ENCODE results near the gene RIPPLY3.

The RIPPLY3 gene

DNA sequence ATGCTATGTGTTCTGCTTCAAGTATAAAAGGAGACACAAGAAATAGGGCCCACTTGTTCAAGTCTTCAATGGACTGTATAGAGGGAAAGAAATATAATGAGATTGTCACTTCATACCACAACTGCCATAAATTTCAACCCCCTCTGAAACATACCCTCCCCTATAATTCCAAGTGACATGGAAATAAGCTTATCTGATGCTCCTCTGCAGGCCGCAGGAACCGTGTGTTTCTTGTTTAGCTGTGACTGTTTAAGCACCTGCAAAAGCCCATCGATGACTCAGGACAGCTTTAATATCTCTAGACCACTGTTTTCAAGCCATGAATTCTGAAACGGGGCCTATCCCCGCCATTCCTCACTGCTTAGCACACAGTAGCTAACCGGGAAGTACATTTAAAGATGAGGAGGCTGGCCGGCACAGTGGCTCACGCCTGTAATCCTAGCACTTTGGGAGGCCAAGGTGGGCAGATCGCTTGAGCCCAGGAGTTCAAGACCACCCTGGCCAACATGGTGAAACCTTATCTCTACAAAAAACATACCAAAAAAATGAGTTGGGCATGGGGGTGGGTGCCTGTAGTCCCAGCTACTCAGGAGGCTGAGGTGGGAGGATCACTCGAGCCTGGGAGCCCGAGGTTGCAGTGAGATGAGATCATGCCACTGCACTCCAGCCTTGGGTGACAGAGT is 44.3 kb upstream of the RIPPLY3 start:
- no peak for TF ChIP-seq BACH2 (CRISPR knock-in tag; IDR thresholded peaks at IDR 0.05; ENCODE audit: borderline replicate concordance)
- TF ChIP-seq ZFP3 (CRISPR knock-in tag; IDR thresholded peaks at IDR 0.05), result no peak
- no peak for TF ChIP-seq GLIS3 (CRISPR knock-in tag; IDR thresholded peaks at IDR 0.05)
- TF ChIP-seq OSR1 (CRISPR knock-in tag; IDR thresholded peaks at IDR 0.05), result no peak
- no peak for TF ChIP-seq RARB (CRISPR knock-in tag; IDR thresholded peaks at IDR 0.05)
- no peak for TF ChIP-seq SNAI2 (CRISPR knock-in tag; IDR thresholded peaks at IDR 0.05)
- no peak for ATAC-seq

- TF ChIP-seq CSDC2 (CRISPR knock-in tag; IDR thresholded peaks at IDR 0.05) (no peak), ISL1 (CRISPR knock-in tag; IDR thresholded peaks at IDR 0.05) (no peak), ARNTL (CRISPR knock-in tag; IDR thresholded peaks at IDR 0.05; ENCODE audit: borderline replicate concordance, low read depth) (no peak), ZNF565 (CRISPR knock-in tag; conservative IDR thresholded peaks at IDR 0.05; ENCODE audit: low read depth) (no peak), PPARA (CRISPR knock-in tag; IDR thresholded peaks at IDR 0.05; ENCODE audit: borderline replicate concordance) (no peak), TOX (CRISPR knock-in tag; IDR thresholded peaks at IDR 0.05; ENCODE audit: borderline replicate concordance) (no peak), TCF4 (CRISPR knock-in tag; IDR thresholded peaks at IDR 0.05; ENCODE audit: borderline replicate concordance) (no peak)
- TF ChIP-seq, protein P1, sequence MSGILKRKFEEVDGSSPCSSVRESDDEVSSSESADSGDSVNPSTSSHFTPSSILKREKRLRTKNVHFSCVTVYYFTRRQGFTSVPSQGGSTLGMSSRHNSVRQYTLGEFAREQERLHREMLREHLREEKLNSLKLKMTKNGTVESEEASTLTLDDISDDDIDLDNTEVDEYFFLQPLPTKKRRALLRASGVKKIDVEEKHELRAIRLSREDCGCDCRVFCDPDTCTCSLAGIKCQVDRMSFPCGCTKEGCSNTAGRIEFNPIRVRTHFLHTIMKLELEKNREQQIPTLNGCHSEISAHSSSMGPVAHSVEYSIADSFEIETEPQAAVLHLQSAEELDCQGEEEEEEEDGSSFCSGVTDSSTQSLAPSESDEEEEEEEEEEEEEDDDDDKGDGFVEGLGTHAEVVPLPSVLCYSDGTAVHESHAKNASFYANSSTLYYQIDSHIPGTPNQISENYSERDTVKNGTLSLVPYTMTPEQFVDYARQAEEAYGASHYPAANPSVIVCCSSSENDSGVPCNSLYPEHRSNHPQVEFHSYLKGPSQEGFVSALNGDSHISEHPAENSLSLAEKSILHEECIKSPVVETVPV (CRISPR knock-in tag; IDR thresholded peaks at IDR 0.05), result no peak
- no peak for ATAC-seq
Measured at GRCh38 chr21:36964398-36964797, 42.1 kb upstream of the RIPPLY3 start.

DNA sequence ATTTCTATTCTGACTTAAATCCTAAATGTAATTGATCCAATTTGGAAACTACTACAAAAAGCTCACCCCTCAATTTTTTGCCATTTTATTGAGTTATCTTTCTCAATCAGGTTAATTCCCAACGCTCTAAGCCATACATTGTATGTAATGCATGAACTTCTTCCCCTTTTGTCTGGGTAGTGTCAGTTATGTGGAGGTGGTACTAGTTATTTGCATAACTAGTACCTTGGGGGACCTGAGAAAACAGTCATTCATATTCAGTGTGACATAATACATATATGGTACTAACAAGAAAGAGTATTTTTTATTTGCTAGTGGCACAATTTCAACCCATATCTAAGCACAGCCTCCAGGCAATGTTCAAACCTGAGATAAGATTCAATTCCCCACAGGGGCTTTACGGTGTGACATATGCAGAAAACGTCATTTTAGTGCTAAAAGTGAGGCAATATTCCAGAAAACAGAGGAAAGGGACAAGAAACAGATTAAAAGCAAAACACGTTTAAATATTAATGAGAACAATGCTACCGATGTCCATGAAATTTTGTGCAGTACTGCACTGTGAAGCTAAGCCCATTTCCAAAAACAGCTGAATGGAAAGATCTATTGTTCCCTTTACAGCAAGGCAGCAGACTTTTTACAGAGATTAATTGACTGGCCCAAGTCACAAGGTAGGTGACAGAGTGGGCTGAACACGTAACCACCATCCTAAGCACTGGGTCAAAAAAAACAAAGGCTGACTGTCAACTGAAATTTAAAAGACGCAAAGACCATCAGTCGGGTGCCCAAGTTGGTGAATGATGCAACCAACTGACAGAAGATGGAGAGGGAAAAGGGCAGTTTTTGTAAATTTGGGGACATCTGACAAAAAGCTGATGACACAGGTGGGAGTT is 41.4 kb upstream of the RIPPLY3 start:
- TF ChIP-seq ZNF8 (CRISPR knock-in tag; IDR thresholded peaks at IDR 0.05) (no peak), TCF4 (CRISPR knock-in tag; IDR thresholded peaks at IDR 0.05; ENCODE audit: borderline replicate concordance) (no peak), OSR1 (CRISPR knock-in tag; IDR thresholded peaks at IDR 0.05) (no peak), ESRRG (CRISPR knock-in tag; IDR thresholded peaks at IDR 0.05) (no peak), PPARA (CRISPR knock-in tag; IDR thresholded peaks at IDR 0.05; ENCODE audit: borderline replicate concordance) (no peak), PATZ1 (CRISPR knock-in tag; IDR thresholded peaks at IDR 0.05; ENCODE audit: borderline replicate concordance) (no peak), ZC3H10 (CRISPR knock-in tag; IDR thresholded peaks at IDR 0.05) (no peak), CREB5 (CRISPR knock-in tag; IDR thresholded peaks at IDR 0.05; ENCODE audit: low read depth) (no peak), ZFP30 (CRISPR knock-in tag; IDR thresholded peaks at IDR 0.05) (no peak), SNAI2 (CRISPR knock-in tag; IDR thresholded peaks at IDR 0.05) (no peak), ZNF565 (CRISPR knock-in tag; conservative IDR thresholded peaks at IDR 0.05; ENCODE audit: low read depth) (no peak), ISL1 (CRISPR knock-in tag; IDR thresholded peaks at IDR 0.05) (no peak)
- TF ChIP-seq, protein P1 (CRISPR knock-in tag; IDR thresholded peaks at IDR 0.05), result no peak
- ATAC-seq, result no peak

DNA sequence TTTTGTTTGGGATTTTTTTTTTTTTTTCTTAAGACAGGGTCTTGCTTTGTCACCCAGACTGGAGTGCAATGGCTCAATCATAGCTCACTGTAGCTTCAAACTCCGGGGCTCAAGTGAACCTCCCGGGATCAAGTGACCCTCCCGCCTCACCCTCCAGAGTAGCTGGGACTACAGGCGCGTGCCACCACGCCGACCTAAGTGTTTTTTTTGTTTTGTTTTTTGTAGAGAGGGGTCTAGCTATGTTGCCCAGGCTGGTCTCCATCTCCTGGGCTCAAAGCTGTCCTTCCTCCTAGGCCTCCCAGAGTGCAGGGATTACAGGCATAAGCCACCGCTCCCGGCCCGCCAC is 40.8 kb upstream of the RIPPLY3 start:
- no peak for TF ChIP-seq ARNTL (CRISPR knock-in tag; IDR thresholded peaks at IDR 0.05; ENCODE audit: borderline replicate concordance, low read depth)
- no peak for TF ChIP-seq TOX (CRISPR knock-in tag; IDR thresholded peaks at IDR 0.05; ENCODE audit: borderline replicate concordance)
- TF ChIP-seq ZNF565 (CRISPR knock-in tag; conservative IDR thresholded peaks at IDR 0.05; ENCODE audit: low read depth), result no peak
- TF ChIP-seq PATZ1 (CRISPR knock-in tag; IDR thresholded peaks at IDR 0.05; ENCODE audit: borderline replicate concordance), result no peak
- no peak for TF ChIP-seq CSDC2 (CRISPR knock-in tag; IDR thresholded peaks at IDR 0.05)
- no peak for TF ChIP-seq ZNF70 (CRISPR knock-in tag; IDR thresholded peaks at IDR 0.05)
- no peak for TF ChIP-seq GLIS3 (CRISPR knock-in tag; IDR thresholded peaks at IDR 0.05)
- TF ChIP-seq ISL1 (CRISPR knock-in tag; IDR thresholded peaks at IDR 0.05), result no peak
- TF ChIP-seq ZFP3 (CRISPR knock-in tag; IDR thresholded peaks at IDR 0.05), result no peak
- TF ChIP-seq ZNF8 (CRISPR knock-in tag; IDR thresholded peaks at IDR 0.05), result no peak
- no peak for TF ChIP-seq ESRRG (CRISPR knock-in tag; IDR thresholded peaks at IDR 0.05)
- no peak for TF ChIP-seq RARB (CRISPR knock-in tag; IDR thresholded peaks at IDR 0.05)
- no peak for TF ChIP-seq PPARA (CRISPR knock-in tag; IDR thresholded peaks at IDR 0.05; ENCODE audit: borderline replicate concordance)
- TF ChIP-seq ZFP30 (CRISPR knock-in tag; IDR thresholded peaks at IDR 0.05), result no peak
- peak; percentile 55 for ATAC-seq

Measured in SK-N-SH treated with all-trans-retinoic acid at 6 μM for 48 hours (cell line).